Stomach (tissue), 9 donors: ENCODE data around the gene ZNF821. TPM values are rescaled to one million over a fixed set of nuclear protein-coding genes. Genes with fewer than 3 reads are reported as not detected.

Experiments used
- DNase-seq, 2 donors: peaks; one replicate each; pipeline versions ENCODE4 v3.0.0 to v3.0.0-alpha.2; 2013 to 2019
- H3K27ac ChIP-seq, 5 donors: fragments of 200-600 bp in 4 of 5; sonication (generic) in 4 of 5; one replicate each; pipeline ENCODE4 v1.5.1; 2013 to 2019; ENCODE audit warnings: mild to moderate bottlenecking in 1 of 5, moderate library complexity in 1 of 5
- H3K27me3 ChIP-seq, 3 donors: fragments of 200-600 bp; sonication (generic); one replicate each; pipeline ENCODE4 v1.5.1; 2017 to 2019; ENCODE audit warnings: mixed run types in 1 of 3
- H3K36me3 ChIP-seq, 4 donors: fragments of 200-600 bp; sonication (generic); 1 replicate in 3 of 4; 2 replicates in 1 of 4; pipeline ENCODE4 v1.5.1; 2016 to 2019
- H3K4me1 ChIP-seq, 4 donors: fragments of 200-600 bp; sonication (generic); one replicate each; pipeline ENCODE4 v1.5.1; 2016 to 2019
- H3K4me3 ChIP-seq, 4 donors: fragments of 200-600 bp; sonication (generic) in 3 of 4; one replicate each; pipeline ENCODE4 v1.5.1; 2016 to 2019; ENCODE audit warnings: mild to moderate bottlenecking in 1 of 4
- H3K9me3 ChIP-seq, 4 donors: fragments of 200-600 bp; sonication (generic); one replicate each; pipeline ENCODE4 v1.5.1; 2016 to 2019
- CTCF ChIP-seq, 7 experiments: fragments of 450-650 bp in 4 of 7; fragments of 200-600 bp in 3 of 7; sonication (generic) in 3 of 7; IDR thresholded peaks; one replicate each; pipeline ENCODE4 v1.5.1; 2016 to 2019; ENCODE audit warnings: antibody characterized with exemption in 7 of 7, control low read depth in 2 of 7, mild to moderate bottlenecking in 1 of 7
- EP300 ChIP-seq: sonication (generic); formaldehyde crosslinking; IDR thresholded peaks from one replicate; pipeline ENCODE4 v1.6.1; 2017; ENCODE audit warnings: antibody characterized with exemption
- POLR2A ChIP-seq, 4 donors: fragments of 450-650 bp; IDR thresholded peaks; one replicate each; pipeline ENCODE4 v1.6.1; 2016; ENCODE audit warnings: antibody characterized with exemption in 4 of 4, control low read depth in 2 of 4, mild to moderate bottlenecking in 1 of 4, moderate library complexity in 1 of 4
- POLR2AphosphoS5 ChIP-seq, 3 donors: sonication (generic); formaldehyde crosslinking; IDR thresholded peaks; one replicate each; pipeline ENCODE4 v1.6.1; 2016; ENCODE audit warnings: antibody characterized with exemption in 3 of 3
- WGBS, 5 donors: extraction: QIAGEN DNeasy Blood & Tissue Kit in 3 of 5; methylation state at CpG; one replicate each; pipeline versions ENCODE4 v1.1.5 to v1.1.7; 2013 to 2018; 5-methylcytosine and 5-hydroxymethylcytosine counted together
- intact Hi-C: fragments of 100-400 bp; cut with DNase I; formaldehyde crosslinking; loops from one replicate; pipeline ENCODE4 v1.15.1; 2023; ENCODE audit warnings: low total_unique reads
- polyA plus RNA-seq, 3 donors: library from polyadenylated mRNA; stranded (reverse); fragments of 200-250 nt; gene quantifications; one replicate each; pipeline ENCODE4 v1.2.3, GENCODE V29; 2013
- total RNA-seq, 5 donors: library from RNA; depleted of rRNA; stranded (reverse); fragments of >200 nt; gene quantifications; one replicate each; pipeline versions ENCODE4 v1.1.0 to v1.2.3, GENCODE V29; 2014 to 2016
- donor health status: healthy with polysubstance abuse.
- donor health status: Bipolar disorder and iron deficiency.
- donor health status: healthy.

Gene ZNF821
- total and polyA plus RNA-seq, 8 donors: 0.45 to 240 (median 5.2) TPM

- Histone ChIP-seq H3K4me3 (peak overlapping the region; percentile 79 to 98 (median 90)), H3K27me3 (no peaks in the 10 kb centered on the region), H3K36me3 (peaks cover 0 to 4% (median 0%) of the 10 kb centered on the region in 4 donors), H3K4me1 (peaks cover 24 to 40% (median 37%) of the 10 kb centered on the region in 4 donors), H3K27ac (peak overlapping the region; percentile 94 to 99 (median 96)), H3K9me3 (no peaks in the 10 kb centered on the region)
- WGBS, 5 donors: 0 to 1% (median 1%) methylated on average over 31 of the region's 31 CpGs
- intact Hi-C loops: no loop called here
- DNase-seq: peak; percentile 56 to 78
- TF ChIP-seq EP300 (no peak), POLR2AphosphoS5 (IDR thresholded peaks at IDR 0.05) (peak in 1 of 3 donors; percentile 20)
Measured at GRCh38 chr16:71894229-71894920, 10.4 kb upstream of the ZNF821 start.

- H3K27me3 ChIP-seq: no peaks in the 10 kb centered on the region
- 30 to 42% (median 37%) methylated on average over 7 of the region's 7 CpGs for WGBS, 5 donors
Measured at GRCh38 chr16:71893888-71894228, 9.9 kb upstream of the ZNF821 start.

GRCh38 chr16:71889147-71889546, 5.2 kb upstream of the ZNF821 start:
- 90 to 96% (median 95%) methylated on average over 3 of the region's 3 CpGs for WGBS, 5 donors
- Histone ChIP-seq H3K4me1 (peaks cover 8 to 18% (median 14%) of the 10 kb centered on the region in 4 donors), H3K4me3 (no peak overlapping the region), H3K27ac (no peak overlapping the region), H3K36me3 (no peaks in the 10 kb centered on the region), H3K9me3 (no peaks in the 10 kb centered on the region), H3K27me3 (no peaks in the 10 kb centered on the region)
- no peak for DNase-seq
- no peak for TF ChIP-seq EP300
- no peak for TF ChIP-seq CTCF (IDR thresholded peaks at IDR 0.05)
- TF ChIP-seq POLR2A (IDR thresholded peaks at IDR 0.05): no peak
- no peak for TF ChIP-seq POLR2AphosphoS5 (IDR thresholded peaks at IDR 0.05)
- intact Hi-C loops: no loop called here

More at GRCh38 chr16:71893888-71894228, 9.9 kb upstream of the ZNF821 start:
- Histone ChIP-seq H3K4me1 (peaks cover 21 to 35% (median 32%) of the 10 kb centered on the region in 4 donors), H3K4me3 (peak overlapping the region; percentile 79 to 98 (median 90)), H3K36me3 (peaks cover 0 to 4% (median 0%) of the 10 kb centered on the region in 4 donors), H3K27ac (peak overlapping the region; percentile 94 to 99 (median 96)), H3K9me3 (no peaks in the 10 kb centered on the region)
- TF ChIP-seq CTCF (IDR thresholded peaks at IDR 0.05) (no peak), EP300 (no peak), POLR2A (IDR thresholded peaks at IDR 0.05) (no peak), POLR2AphosphoS5 (IDR thresholded peaks at IDR 0.05) (no peak)
- DNase-seq: no peak
- intact Hi-C loops: no loop called here

- no peak overlapping the region for H3K27ac ChIP-seq
- peaks cover 0 to 10% (median 7%) of the 10 kb centered on the region in 4 donors for H3K36me3 ChIP-seq
- H3K9me3 ChIP-seq: no peaks in the 10 kb centered on the region
- 39 to 59% (median 43%) methylated on average over 4 of the region's 4 CpGs for WGBS, 5 donors
- peaks cover 21 to 42% (median 35%) of the 10 kb centered on the region in 4 donors for H3K4me1 ChIP-seq
- DNase-seq: peak in 1 of 2 donors; percentile 2
- intact Hi-C loops: no loop called here
- H3K4me3 ChIP-seq: no peak overlapping the region
- TF ChIP-seq EP300 (no peak), CTCF (IDR thresholded peaks at IDR 0.05) (no peak), POLR2A (IDR thresholded peaks at IDR 0.05) (no peak), POLR2AphosphoS5 (IDR thresholded peaks at IDR 0.05) (no peak)
- H3K27me3 ChIP-seq: no peaks in the 10 kb centered on the region
Measured at GRCh38 chr16:71885261-71885650, 1.3 kb upstream of the ZNF821 start.
